ENCODE measurements around the gene ANO4.
"Not testable (repeated sequence)": the region's sequence is repeated elsewhere in the genome, so short reads cannot be mapped to it uniquely, and the experiment has no call there.

The ANO4 gene

DNA sequence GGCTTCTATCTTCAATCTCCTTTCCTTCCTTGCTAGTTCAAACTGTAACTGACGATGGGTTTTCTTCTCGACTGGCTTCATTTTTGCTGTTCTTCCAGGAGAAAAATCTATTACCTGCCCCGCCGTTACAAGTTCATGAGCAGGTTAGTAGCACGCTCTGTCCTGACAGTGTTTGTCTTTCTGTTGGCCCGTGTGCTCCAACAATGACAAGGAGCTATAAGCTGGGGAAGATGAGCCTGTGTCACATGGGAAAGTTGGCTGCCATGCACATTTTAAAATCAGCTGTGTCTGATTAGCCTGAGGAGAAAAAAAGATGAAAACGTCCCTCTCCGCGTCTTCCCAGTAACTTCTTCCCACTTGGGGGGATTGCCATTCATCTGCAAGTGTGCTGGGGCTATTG, 180.2 kb downstream of the ANO4 start:
- Histone ChIP-seq H3K9me3 (ENCODE audit: control insufficient read depth in 2 of 2, low read length in 2 of 2) (no peaks in the 10 kb centered on the region), H3K36me3 (ENCODE audit: control insufficient read depth in 2 of 2, insufficient read depth in 2 of 2, low read length in 2 of 2) (no peaks in the 10 kb centered on the region), H3K27me3 (ENCODE audit: control insufficient read depth in 2 of 2, insufficient read depth in 2 of 2, low read length in 2 of 2) (no peaks in the 10 kb centered on the region)

DNA sequence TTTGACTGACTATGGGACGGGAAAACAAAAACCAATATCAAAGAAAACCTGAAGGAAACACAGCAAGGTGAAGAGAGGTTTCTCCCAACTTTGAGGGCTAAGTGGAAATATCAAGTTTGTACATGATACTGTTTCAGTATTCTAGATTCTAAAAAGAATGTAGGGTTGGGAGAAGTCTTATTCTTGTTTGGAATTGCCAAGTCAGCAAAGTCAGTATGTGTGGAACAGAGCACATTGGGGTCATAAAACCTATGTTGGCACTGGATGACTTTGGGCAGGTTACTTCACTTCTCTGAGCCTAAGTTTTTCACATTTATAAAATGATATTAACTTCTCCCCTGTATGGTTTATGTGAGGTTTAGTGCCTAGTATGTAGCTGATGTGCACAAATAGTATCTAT, 182.2 kb downstream of the ANO4 start:
- no peaks in the 10 kb centered on the region for H3K27me3 ChIP-seq (ENCODE audit: control insufficient read depth in 2 of 2, insufficient read depth in 2 of 2, low read length in 2 of 2)
- H3K4me1 ChIP-seq (ENCODE audit: control insufficient read depth in 2 of 2, insufficient read depth in 2 of 2, low read length in 2 of 2), result no peaks in the 10 kb centered on the region
- H3K27ac ChIP-seq (ENCODE audit: low read depth in 2 of 2, low read length in 2 of 2), result no peak overlapping the region
- no peaks in the 10 kb centered on the region for H3K36me3 ChIP-seq (ENCODE audit: control insufficient read depth in 2 of 2, insufficient read depth in 2 of 2, low read length in 2 of 2)
- no peak overlapping the region for H3K9ac ChIP-seq (ENCODE audit: low read depth in 1 of 2, low read length in 2 of 2)
- no peaks in the 10 kb centered on the region for H3K9me3 ChIP-seq (ENCODE audit: control insufficient read depth in 2 of 2, low read length in 2 of 2)
- no peak overlapping the region for H3K4me3 ChIP-seq (ENCODE audit: low read length in 2 of 2)

More for the DNA sequence above, 180.2 kb downstream of the ANO4 start:
- Histone ChIP-seq H3K27ac (ENCODE audit: low read depth in 2 of 2, low read length in 2 of 2) (no peak overlapping the region), H3K9ac (ENCODE audit: low read depth in 1 of 2, low read length in 2 of 2) (no peak overlapping the region), H3K4me1 (ENCODE audit: control insufficient read depth in 2 of 2, insufficient read depth in 2 of 2, low read length in 2 of 2) (no peaks in the 10 kb centered on the region), H3K4me3 (ENCODE audit: low read length in 2 of 2) (no peak overlapping the region)

DNA sequence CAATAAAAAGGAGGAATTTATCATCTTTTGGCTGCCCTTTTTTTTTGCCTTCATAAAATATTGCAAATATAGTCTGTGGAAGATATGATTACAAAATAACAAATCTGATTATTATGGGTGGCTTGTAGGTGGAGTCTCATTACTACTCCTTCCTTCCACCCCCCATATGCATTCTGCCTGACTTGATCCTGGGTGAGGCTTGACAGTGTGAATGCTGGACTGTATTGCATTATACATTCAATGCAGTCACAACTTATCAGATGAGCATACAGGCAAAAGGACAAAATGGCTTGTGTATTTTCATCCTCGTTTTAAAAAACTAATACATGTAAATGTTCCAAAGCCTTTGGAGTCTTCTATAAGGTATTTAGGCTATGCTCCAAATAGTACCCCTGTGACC, 186.3 kb downstream of the ANO4 start:
- Histone ChIP-seq H3K27me3 (ENCODE audit: control insufficient read depth in 2 of 2, insufficient read depth in 2 of 2, low read length in 2 of 2) (no peaks in the 10 kb centered on the region), H3K27ac (ENCODE audit: low read depth in 2 of 2, low read length in 2 of 2) (no peak overlapping the region), H3K9ac (ENCODE audit: low read depth in 1 of 2, low read length in 2 of 2) (no peak overlapping the region), H3K9me3 (ENCODE audit: control insufficient read depth in 2 of 2, low read length in 2 of 2) (no peaks in the 10 kb centered on the region), H3K4me1 (ENCODE audit: control insufficient read depth in 2 of 2, insufficient read depth in 2 of 2, low read length in 2 of 2) (peaks cover 0 to 5% of the 10 kb centered on the region in 2 donors), H3K36me3 (ENCODE audit: control insufficient read depth in 2 of 2, insufficient read depth in 2 of 2, low read length in 2 of 2) (no peaks in the 10 kb centered on the region), H3K4me3 (ENCODE audit: low read length in 2 of 2) (no peak overlapping the region)

DNA sequence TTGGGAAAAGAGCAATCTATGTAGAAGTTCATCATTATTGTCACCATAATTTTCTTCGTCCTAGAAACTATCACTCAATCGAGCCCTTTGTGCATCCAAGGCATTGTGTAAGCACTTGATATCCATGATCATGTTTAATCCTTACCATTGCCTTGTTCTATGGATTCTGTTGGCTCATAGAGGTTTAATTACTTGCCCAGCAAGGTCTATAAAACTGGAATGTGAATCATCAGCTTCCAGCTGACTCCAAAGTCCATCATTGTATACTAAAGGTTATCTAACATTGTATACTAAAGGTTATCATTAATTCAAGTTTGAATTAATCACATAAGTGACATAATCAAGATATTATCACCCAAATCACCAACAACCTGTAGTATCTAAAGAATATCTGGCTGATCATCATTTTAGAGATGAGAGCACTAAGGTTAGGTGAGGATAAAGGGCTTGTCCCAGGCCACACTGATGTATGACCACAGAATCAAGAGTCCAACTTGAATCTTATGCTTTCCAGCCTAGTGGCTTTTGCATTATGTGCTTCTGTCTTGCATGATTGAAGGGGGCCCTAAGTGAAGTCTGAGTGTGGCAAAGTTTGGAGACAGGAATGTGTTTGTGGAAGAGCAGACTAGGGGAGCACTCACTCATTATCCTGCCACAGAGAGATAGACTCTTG, 188.1 kb downstream of the ANO4 start:
- Histone ChIP-seq H3K9ac (ENCODE audit: low read depth in 1 of 2, low read length in 2 of 2) (no peak overlapping the region), H3K9me3 (ENCODE audit: control insufficient read depth in 2 of 2, low read length in 2 of 2) (no peaks in the 10 kb centered on the region), H3K27me3 (ENCODE audit: control insufficient read depth in 2 of 2, insufficient read depth in 2 of 2, low read length in 2 of 2) (no peaks in the 10 kb centered on the region), H3K4me1 (ENCODE audit: control insufficient read depth in 2 of 2, insufficient read depth in 2 of 2, low read length in 2 of 2) (peaks cover 0 to 5% of the 10 kb centered on the region in 2 donors), H3K27ac (ENCODE audit: low read depth in 2 of 2, low read length in 2 of 2) (no peak overlapping the region), H3K4me3 (ENCODE audit: low read length in 2 of 2) (no peak overlapping the region), H3K36me3 (ENCODE audit: control insufficient read depth in 2 of 2, insufficient read depth in 2 of 2, low read length in 2 of 2) (no peaks in the 10 kb centered on the region)

DNA sequence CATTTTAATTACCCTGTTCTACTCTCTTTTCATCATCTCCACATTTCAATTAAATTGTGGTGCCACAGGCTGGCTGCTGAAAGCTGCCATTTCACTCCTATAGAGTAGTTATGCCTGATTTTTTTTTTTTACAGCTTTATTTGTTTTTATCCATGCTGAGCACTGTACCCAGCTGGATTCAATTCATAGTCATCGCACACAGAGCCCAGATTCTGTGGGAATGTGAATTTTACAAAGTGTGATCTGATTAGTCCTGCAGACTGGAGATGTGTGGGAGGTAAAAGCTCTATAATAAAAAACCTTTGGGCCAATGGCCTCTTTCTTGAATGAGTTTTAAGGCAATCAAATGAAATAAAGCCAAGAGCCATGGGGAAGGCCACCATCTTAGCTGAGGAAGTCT, 190.2 kb downstream of the ANO4 start:
- Histone ChIP-seq H3K36me3 (ENCODE audit: control insufficient read depth in 2 of 2, insufficient read depth in 2 of 2, low read length in 2 of 2) (no peaks in the 10 kb centered on the region), H3K4me3 (ENCODE audit: low read length in 2 of 2) (no peak overlapping the region), H3K27me3 (ENCODE audit: control insufficient read depth in 2 of 2, insufficient read depth in 2 of 2, low read length in 2 of 2) (no peaks in the 10 kb centered on the region), H3K4me1 (ENCODE audit: control insufficient read depth in 2 of 2, insufficient read depth in 2 of 2, low read length in 2 of 2) (peaks cover 0 to 5% of the 10 kb centered on the region in 2 donors), H3K9me3 (ENCODE audit: control insufficient read depth in 2 of 2, low read length in 2 of 2) (no peaks in the 10 kb centered on the region), H3K27ac (ENCODE audit: low read depth in 2 of 2, low read length in 2 of 2) (no peak overlapping the region), H3K9ac (ENCODE audit: low read depth in 1 of 2, low read length in 2 of 2) (no peak overlapping the region)

DNA sequence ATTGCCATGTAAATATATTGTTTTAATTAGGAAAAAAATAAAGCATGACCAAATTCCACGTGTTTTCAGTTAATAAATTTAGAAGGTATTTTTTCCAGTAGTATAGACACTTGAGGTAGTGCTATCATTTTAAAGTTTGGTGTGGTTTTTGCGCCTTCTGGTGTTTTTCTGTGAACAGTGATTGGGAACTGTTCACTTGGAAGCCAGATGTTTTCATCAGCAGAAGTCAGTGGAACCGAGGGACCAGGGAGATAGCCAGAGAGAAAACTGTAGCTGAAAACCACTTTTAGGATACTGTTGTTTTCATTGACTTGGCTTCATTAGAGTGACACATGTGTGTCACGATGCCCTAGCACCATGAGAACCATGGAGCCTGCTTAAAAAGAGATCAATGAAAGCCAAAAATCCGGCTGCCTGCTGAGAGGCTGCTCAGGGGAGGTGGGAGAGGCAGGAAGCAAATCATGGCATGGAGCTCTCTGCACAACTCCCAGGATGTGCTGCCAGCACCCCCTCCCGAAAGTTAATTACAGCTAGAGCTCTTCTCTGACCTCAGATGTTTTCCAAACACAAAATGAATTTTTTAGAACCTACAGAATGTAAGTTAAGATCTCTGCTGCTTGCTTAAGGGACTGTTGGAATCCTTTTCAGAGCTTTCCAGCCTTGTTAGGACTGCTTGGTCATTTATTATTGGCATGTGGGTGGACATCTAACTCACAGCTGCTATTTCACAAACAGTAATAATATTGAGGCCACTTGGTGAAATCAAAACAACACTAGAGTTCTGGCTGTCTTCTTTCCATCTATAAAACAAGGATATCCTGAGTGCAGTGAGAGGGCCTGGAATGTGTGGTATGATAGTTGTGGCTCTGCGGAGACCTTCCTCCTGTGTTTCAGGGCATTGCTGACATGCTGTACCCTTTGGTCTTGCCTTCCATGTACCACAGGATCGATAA, 192.3 kb downstream of the ANO4 start:
- no peak overlapping the region for H3K27ac ChIP-seq (ENCODE audit: low read depth in 2 of 2, low read length in 2 of 2)
- H3K9me3 ChIP-seq (ENCODE audit: control insufficient read depth in 2 of 2, low read length in 2 of 2), result no peaks in the 10 kb centered on the region
- no peak overlapping the region for H3K4me3 ChIP-seq (ENCODE audit: low read length in 2 of 2)
- no peak overlapping the region for H3K9ac ChIP-seq (ENCODE audit: low read depth in 1 of 2, low read length in 2 of 2)
- no peaks in the 10 kb centered on the region for H3K27me3 ChIP-seq (ENCODE audit: control insufficient read depth in 2 of 2, insufficient read depth in 2 of 2, low read length in 2 of 2)
- H3K4me1 ChIP-seq (ENCODE audit: control insufficient read depth in 2 of 2, insufficient read depth in 2 of 2, low read length in 2 of 2), result peaks cover 0 to 5% of the 10 kb centered on the region in 2 donors
- no peaks in the 10 kb centered on the region for H3K36me3 ChIP-seq (ENCODE audit: control insufficient read depth in 2 of 2, insufficient read depth in 2 of 2, low read length in 2 of 2)

DNA sequence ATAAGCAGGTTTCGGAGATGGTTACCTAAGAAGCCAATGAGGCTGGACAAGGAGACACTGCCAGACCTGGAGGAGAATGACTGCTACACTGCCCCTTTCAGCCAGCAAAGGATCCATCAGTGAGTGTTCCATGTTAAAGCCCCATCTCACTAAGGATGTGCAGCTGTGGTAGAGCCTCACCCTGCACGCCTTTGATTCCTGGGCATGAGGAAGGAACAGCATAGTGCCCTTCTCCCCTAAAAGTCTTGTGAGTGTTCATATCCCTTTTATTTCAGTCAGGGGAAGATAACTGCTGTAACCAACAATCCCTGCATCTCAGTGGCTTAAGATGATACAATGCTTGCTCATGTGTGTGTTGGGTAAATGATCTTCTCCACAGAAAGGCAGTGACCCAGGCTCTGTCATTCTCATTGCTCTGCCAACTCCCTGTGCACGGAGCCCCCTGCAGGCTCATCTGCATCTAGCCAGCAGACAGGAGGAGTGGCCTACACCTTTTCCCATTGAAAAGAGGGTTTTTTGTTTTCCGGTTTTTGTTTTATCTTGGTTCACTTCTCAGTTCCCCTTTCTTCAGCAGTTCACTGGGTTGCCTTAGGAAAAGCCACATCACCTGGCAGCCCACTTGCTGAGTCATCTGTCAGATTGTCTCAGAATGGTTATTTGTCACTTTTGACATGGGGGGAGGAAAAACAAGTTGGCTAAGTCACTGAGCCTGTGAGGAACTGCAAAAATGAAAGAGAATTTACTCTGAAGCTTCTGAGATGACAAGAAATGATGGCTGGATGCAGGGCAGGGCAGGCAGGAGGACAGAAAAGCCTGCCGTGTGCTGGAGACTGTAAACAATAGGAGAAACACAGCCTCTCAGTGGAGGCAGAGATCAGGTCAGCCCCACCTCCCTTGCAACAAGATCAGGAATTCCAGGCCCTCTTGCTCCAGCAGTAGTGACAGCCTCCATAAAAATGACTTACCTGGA, 193.3 kb downstream of the ANO4 start:
- Histone ChIP-seq H3K36me3 (ENCODE audit: control insufficient read depth in 2 of 2, insufficient read depth in 2 of 2, low read length in 2 of 2) (no peaks in the 10 kb centered on the region), H3K27ac (ENCODE audit: low read depth in 2 of 2, low read length in 2 of 2) (no peak overlapping the region), H3K4me1 (ENCODE audit: control insufficient read depth in 2 of 2, insufficient read depth in 2 of 2, low read length in 2 of 2) (peaks cover 0 to 4% of the 10 kb centered on the region in 2 donors), H3K4me3 (ENCODE audit: low read length in 2 of 2) (no peak overlapping the region), H3K27me3 (ENCODE audit: control insufficient read depth in 2 of 2, insufficient read depth in 2 of 2, low read length in 2 of 2) (no peaks in the 10 kb centered on the region), H3K9ac (ENCODE audit: low read depth in 1 of 2, low read length in 2 of 2) (no peak overlapping the region), H3K9me3 (ENCODE audit: control insufficient read depth in 2 of 2, low read length in 2 of 2) (no peaks in the 10 kb centered on the region)

DNA sequence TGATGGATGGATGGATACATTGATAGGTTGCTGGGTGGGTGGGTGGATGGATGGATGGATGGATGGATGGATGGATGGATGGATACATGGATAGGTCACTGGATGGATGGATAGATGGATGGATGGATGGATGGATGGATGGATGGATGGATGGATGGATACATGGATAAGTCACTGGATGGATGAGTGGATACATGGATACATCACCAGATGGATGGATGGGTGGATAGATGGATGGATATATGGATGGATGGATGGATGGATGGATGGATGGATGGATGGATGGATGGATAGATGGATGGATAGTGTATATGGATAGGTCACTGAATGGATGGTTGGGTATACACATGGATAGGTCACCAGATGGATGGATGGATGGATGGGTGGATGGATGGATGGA, 194.9 kb downstream of the ANO4 start:
- H3K9me3 ChIP-seq (ENCODE audit: control insufficient read depth in 2 of 2, low read length in 2 of 2); H3K36me3 ChIP-seq (ENCODE audit: control insufficient read depth in 2 of 2, insufficient read depth in 2 of 2, low read length in 2 of 2); H3K4me3 ChIP-seq (ENCODE audit: low read length in 2 of 2); H3K4me1 ChIP-seq (ENCODE audit: control insufficient read depth in 2 of 2, insufficient read depth in 2 of 2, low read length in 2 of 2); H3K27me3 ChIP-seq (ENCODE audit: control insufficient read depth in 2 of 2, insufficient read depth in 2 of 2, low read length in 2 of 2); H3K27ac ChIP-seq (ENCODE audit: low read depth in 2 of 2, low read length in 2 of 2); H3K9ac ChIP-seq (ENCODE audit: low read depth in 1 of 2, low read length in 2 of 2): not testable (repeated sequence)

DNA sequence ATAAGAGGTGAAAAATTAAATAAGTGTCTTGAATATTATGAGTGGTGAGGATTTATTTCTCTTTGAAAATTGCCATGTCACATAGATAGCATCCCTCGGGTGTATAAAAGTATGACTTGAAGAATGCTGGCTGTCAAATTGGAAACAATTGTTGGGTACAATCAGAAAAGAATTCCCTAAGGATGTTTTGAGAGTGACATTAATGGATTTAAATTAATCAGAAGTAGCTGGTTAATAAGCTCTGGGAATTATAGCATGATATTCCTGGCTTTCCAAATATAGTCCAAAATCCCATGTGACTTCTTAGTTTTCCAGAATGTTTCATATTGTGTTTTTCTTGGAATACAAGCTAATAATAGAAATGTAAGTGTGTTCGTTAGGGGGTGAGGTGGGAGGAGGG, 196.5 kb downstream of the ANO4 start:
- Histone ChIP-seq H3K4me1 (ENCODE audit: control insufficient read depth in 2 of 2, insufficient read depth in 2 of 2, low read length in 2 of 2) (no peaks in the 10 kb centered on the region), H3K9ac (ENCODE audit: low read depth in 1 of 2, low read length in 2 of 2) (no peak overlapping the region), H3K27me3 (ENCODE audit: control insufficient read depth in 2 of 2, insufficient read depth in 2 of 2, low read length in 2 of 2) (no peaks in the 10 kb centered on the region), H3K27ac (ENCODE audit: low read depth in 2 of 2, low read length in 2 of 2) (no peak overlapping the region), H3K9me3 (ENCODE audit: control insufficient read depth in 2 of 2, low read length in 2 of 2) (no peaks in the 10 kb centered on the region), H3K4me3 (ENCODE audit: low read length in 2 of 2) (no peak overlapping the region), H3K36me3 (ENCODE audit: control insufficient read depth in 2 of 2, insufficient read depth in 2 of 2, low read length in 2 of 2) (no peaks in the 10 kb centered on the region)

Data from mucosa of rectum (tissue), 2 donors.